HepG2 (cell line): ENCODE data around the gene PRRT1B. TPM values are rescaled to one million over a fixed set of nuclear protein-coding genes. Genes with fewer than 3 reads are reported as not detected.

Source experiments
- ATAC-seq: fragments of 200-7000 bp; cut with Tn5 transposase; 3 replicates; pipeline ENCODE4 v1.9.1; 2020; ENCODE audit warnings: mild to moderate bottlenecking, moderate library complexity
- BruUV-seq: library from RNA; stranded (reverse); fragments of 400-500 nt; replicated peaks from 2 replicates; lab custom pipeline; 2021; lab: Mats Ljungman, UMichigan
- CTCF ChIA-PET: fragments of 300-600 bp; formaldehyde crosslinking; extraction: SDS; loops from one replicate; lab custom pipeline; 2021; ENCODE audit warnings: low total read pairs, inconsistent platforms, low intra/inter-chr PET ratio; lab: Yijun Ruan, JAX
- POLR2A ChIA-PET: fragments of 350-600 bp; sonication (Branson Sonifier 250); formaldehyde crosslinking; loops from one replicate; lab custom pipeline; 2020; ENCODE audit warnings: antibody characterized with exemption, inconsistent platforms; lab: Yijun Ruan, JAX
- DNase-seq: peaks from one replicate; pipeline ENCODE4 v3.0.0-alpha.2; 2015; ENCODE audit warnings: low spot score
- FAIRE-seq: peaks from 3 replicates; lab custom pipeline; 2011; peaks lifted over from hg19 to GRCh38; lab: Jason Lieb, UNC
- H2AFZ ChIP-seq: one replicate; pipeline ENCODE4 v1.6.1; 2011; ENCODE audit warnings: low read length, inconsistent platforms
- H3K27ac ChIP-seq: fragments of 300-600 bp; 3 replicates; pipeline ENCODE4 v1.8.0; 2011; ENCODE audit warnings: mixed run types, mild to moderate bottlenecking, mixed read lengths, low read length, inconsistent platforms; ENCODE audit not compliant: insufficient read depth; ENCODE audit errors: extremely low read length
- H3K27me3 ChIP-seq, 2 experiments: fragments of 200-600 bp in 1 of 2; 2 replicates in 1 of 2; 3 replicates in 1 of 2; pipeline versions ENCODE4 v1.6.0 to v1.8.0; 2011; ENCODE audit warnings: low read length in 2 of 2, mild to moderate bottlenecking in 2 of 2, moderate library complexity in 2 of 2, inconsistent platforms in 1 of 2; ENCODE audit not compliant: insufficient read depth in 2 of 2, control insufficient read depth in 1 of 2
- H3K36me3 ChIP-seq, 2 experiments: fragments of 200-600 bp in 1 of 2; replicated peaks in 1 of 2; 2 replicates in 1 of 2; 3 replicates in 1 of 2; pipeline versions ENCODE4 v1.5.1 to v1.8.0; 2011; ENCODE audit warnings: low read length in 2 of 2, inconsistent platforms in 1 of 2; ENCODE audit not compliant: insufficient read depth in 2 of 2, control insufficient read depth in 1 of 2
- H3K4me1 ChIP-seq: 2 replicates; pipeline ENCODE4 v1.5.1; 2012; ENCODE audit warnings: low read length, inconsistent platforms; ENCODE audit not compliant: insufficient read depth
- H3K4me2 ChIP-seq: 2 replicates; pipeline ENCODE4 v1.6.0; 2011; ENCODE audit warnings: low read depth, low read length, inconsistent platforms
- H3K4me3 ChIP-seq, 3 experiments: fragments of 200-600 bp in 1 of 3; sonication (generic), shearing (Covaris generic) in 1 of 3; replicated peaks in 1 of 3; 2 replicates each; pipeline ENCODE4 v1.5.1; 2011 to 2016; ENCODE audit warnings: low read length in 3 of 3, inconsistent platforms in 2 of 3, low read depth in 2 of 3, mild to moderate bottlenecking in 2 of 3, control low read depth in 1 of 3, mixed read lengths in 1 of 3; ENCODE audit not compliant: insufficient read depth in 1 of 3
- H3K79me2 ChIP-seq: one replicate; pipeline ENCODE4 v1.6.1; 2011; ENCODE audit warnings: low read length, inconsistent platforms; ENCODE audit not compliant: insufficient read depth
- H3K9ac ChIP-seq: 2 replicates; pipeline ENCODE4 v1.6.0; 2011; ENCODE audit warnings: mild to moderate bottlenecking, low read depth, low read length, inconsistent platforms; ENCODE audit not compliant: insufficient read depth
- H3K9me3 ChIP-seq: 2 replicates; pipeline ENCODE4 v1.5.1; 2012; ENCODE audit warnings: mild to moderate bottlenecking, low read length
- H4K20me1 ChIP-seq: 2 replicates; pipeline ENCODE4 v1.6.0; 2011; ENCODE audit warnings: inconsistent platforms, mild to moderate bottlenecking, low read length, moderate library complexity; ENCODE audit not compliant: insufficient read depth
- CCDC6 ChIP-seq: sonication (generic); formaldehyde crosslinking; IDR thresholded peaks from 2 replicates; pipeline ENCODE4 v1.8.1; 2022; ENCODE audit warnings: mild to moderate bottlenecking, missing genetic modification reagents, moderate library complexity
- CSRNP1 ChIP-seq: sonication (generic); formaldehyde crosslinking; IDR thresholded peaks from 2 replicates; pipeline ENCODE4 v1.8.1; 2023; ENCODE audit warnings: mild to moderate bottlenecking, missing genetic modification reagents
- FOSL1 ChIP-seq: sonication (generic); formaldehyde crosslinking; IDR thresholded peaks from 2 replicates; pipeline ENCODE4 v1.9.0; 2021; ENCODE audit warnings: missing genetic modification reagents, borderline replicate concordance
- IKZF5 ChIP-seq: IDR thresholded peaks from 2 replicates; pipeline ENCODE4 v1.6.1; 2018; ENCODE audit warnings: missing genetic modification reagents, mild to moderate bottlenecking, missing compliant biosample characterization
- PBX2 ChIP-seq: IDR thresholded peaks from 2 replicates; pipeline ENCODE4 v1.6.1; 2016; ENCODE audit warnings: control low read depth
- REL ChIP-seq: sonication (generic); formaldehyde crosslinking; conservative IDR thresholded peaks from 2 replicates; pipeline ENCODE4 v1.8.0; 2022; ENCODE audit warnings: mild to moderate bottlenecking, missing genetic modification reagents, moderate library complexity
- YEATS4 ChIP-seq: sonication (generic); formaldehyde crosslinking; IDR thresholded peaks from 2 replicates; pipeline ENCODE4 v1.4.0; 2020; ENCODE audit warnings: missing genetic modification reagents, borderline replicate concordance
- YY1 ChIP-seq: IDR thresholded peaks from 2 replicates; pipeline ENCODE4 v1.6.1; 2011; ENCODE audit warnings: low read length, low read depth, moderate library complexity, mild to moderate bottlenecking; ENCODE audit not compliant: insufficient read depth, insufficient replicate concordance
- ZNF232 ChIP-seq: sonication (generic); formaldehyde crosslinking; IDR thresholded peaks from 2 replicates; pipeline ENCODE4 v1.4.0; 2020; ENCODE audit warnings: missing genetic modification reagents, borderline replicate concordance
- ZNF468 ChIP-seq: sonication (generic); formaldehyde crosslinking; IDR thresholded peaks from 2 replicates; pipeline ENCODE4 v1.8.0; 2022; ENCODE audit warnings: mild to moderate bottlenecking, moderate library complexity, missing genetic modification reagents
- WGBS: methylation state at CpG from one replicate; pipeline ENCODE4 v1.1.6; 2017; ENCODE audit warnings: low lambda C conversion rate; 5-methylcytosine and 5-hydroxymethylcytosine counted together
- in situ Hi-C: cut with HindIII; loops from 2 replicates; pipeline ENCODE4 v1.10.0; 2017; ENCODE audit warnings: low pct_unique_long_range_greater_than_20kb; ENCODE audit not compliant: extremely low pct_ligation_motif_present
- intact Hi-C: fragments of 100-400 bp; cut with micrococcal nuclease; formaldehyde crosslinking; loops from one replicate; pipeline ENCODE4 v1.10.0; 2022; ENCODE audit not compliant: unreplicated experiment
- polyA plus RNA-seq, 8 experiments: library from polyadenylated mRNA; depleted of rRNA in 3 of 8; stranded (reverse) in 7 of 8; unstranded in 1 of 8; fragments of >200 nt; fragmentation: Illumina TruSeq in 4 of 8; extraction: Trizol in 4 of 8; gene quantifications; 2 replicates each; pipeline versions ENCODE4 v1.2.1 to v1.2.3, GENCODE V29; 2011 to 2016; ENCODE audit warnings: low read depth in 4 of 8, missing spikeins in 1 of 8, mixed read lengths in 1 of 8; ENCODE audit not compliant: insufficient read depth in 1 of 8
- total RNA-seq, 5 experiments: library from RNA; depleted of rRNA; stranded (reverse); fragments of >200 nt; fragmentation: Illumina TruSeq; extraction: Trizol; gene quantifications; 2 replicates each; pipeline ENCODE4 v1.2.3, GENCODE V29; 2016; ENCODE audit warnings: low read depth in 1 of 5

PRRT1B gene
- total and polyA plus RNA-seq, 2 of the 13 experiments (the other 11 are each of a cell fraction or from before 2014, with no cell fraction given), result not detected

- no peak for TF ChIP-seq IKZF5 (CRISPR knock-in tag)
- no peak for TF ChIP-seq ZNF468 (CRISPR knock-in tag)
- no peak for TF ChIP-seq FOSL1 (CRISPR knock-in tag)
- TF ChIP-seq PBX2, result no peak
- no peak for TF ChIP-seq REL
- TF ChIP-seq CSRNP1 (CRISPR knock-in tag), result no peak
- TF ChIP-seq CCDC6, result no peak
- TF ChIP-seq YEATS4 (CRISPR knock-in tag), result no peak
- TF ChIP-seq, all 625 proteins: peak for 0
Measured at GRCh38 chr9:131518553-131518952, 26.8 kb upstream of the PRRT1B start (continued).

GRCh38 chr9:131520503-131520902 is 24.8 kb upstream of the PRRT1B start:
- Histone ChIP-seq H3K79me2 (no peaks in the 10 kb centered on the region), H4K20me1 (no peaks in the 10 kb centered on the region), H3K36me3 (peaks cover 25 to 51% of the 10 kb centered on the region in 2 experiments), H3K4me1 (no peaks in the 10 kb centered on the region), H3K4me3 (no peak overlapping the region), H3K4me2 (no peak overlapping the region), H3K9me3 (no peaks in the 10 kb centered on the region), H3K9ac (no peak overlapping the region), H2AFZ (no peak overlapping the region), H3K27ac (no peak overlapping the region), H3K27me3 (no peaks in the 10 kb centered on the region)
- FAIRE-seq (no peak), ATAC-seq (no peak), DNase-seq (no peak)
- TF ChIP-seq ZNF232, result no peak
- TF ChIP-seq YY1, result no peak
- no TSS peak for BruUV-seq
- POLR2A ChIA-PET, result no interaction called here
- in situ Hi-C loops, result no loop called here
- intact Hi-C loops, result no loop called here
- CTCF ChIA-PET, result no interaction called here
- 84% methylated on average over 16 of the region's 16 CpGs for WGBS
